WTC11 (cell line): ENCODE results near the gene FGD3. TPM values are rescaled to one million over a fixed set of nuclear protein-coding genes. Genes with fewer than 3 reads are reported as not detected.

ENCODE experiments used
- ATAC-seq: fragments of 200-7000 bp; cut with Tn5 transposase; 2 replicates; pipeline ENCODE4 v1.10.0; 2021; ENCODE audit warnings: mild to moderate bottlenecking, moderate library complexity
- CTCF ChIA-PET: fragments of 300-600 bp; sonication (Branson Sonifier 250); formaldehyde crosslinking; loops from one replicate; lab custom pipeline; 2021; ENCODE audit warnings: antibody characterized with exemption; lab: Charles Lee
- POLR2A ChIA-PET: fragments of 350-600 bp; sonication (Branson Sonifier 250); formaldehyde crosslinking; loops from one replicate; lab custom pipeline; 2021; ENCODE audit warnings: antibody characterized with exemption; lab: Charles Lee
- DNase-seq: peaks from one replicate; pipeline ENCODE4 v3.0.0; 2021; ENCODE audit warnings: low spot score
- H3K27ac Mint-ChIP-seq: 2 replicates; pipeline ENCODE4 v1.8.0; 2021; ENCODE audit warnings: mixed read lengths
- H3K27me3 Mint-ChIP-seq: 2 replicates; pipeline ENCODE4 v1.8.0; 2021; ENCODE audit warnings: low read depth, mild to moderate bottlenecking, moderate library complexity, mixed read lengths
- H3K36me3 Mint-ChIP-seq: 2 replicates; pipeline ENCODE4 v1.8.0; 2021; ENCODE audit warnings: mixed read lengths
- H3K4me1 Mint-ChIP-seq: 2 replicates; pipeline ENCODE4 v1.8.0; 2022; ENCODE audit warnings: mixed read lengths
- H3K4me3 Mint-ChIP-seq: 2 replicates; pipeline ENCODE4 v1.8.0; 2021; ENCODE audit warnings: mild to moderate bottlenecking, moderate library complexity, mixed read lengths
- H3K9me3 Mint-ChIP-seq: 2 replicates; pipeline ENCODE4 v1.8.0; 2021; ENCODE audit warnings: mixed read lengths
- AR ChIP-seq: fragments of 250-450 bp; sonication (Bioruptor Pico); IDR thresholded peaks from 2 replicates; pipeline ENCODE4 v1.9.0; 2021; ENCODE audit warnings: mild to moderate bottlenecking
- ARID4B ChIP-seq: sonication (generic); formaldehyde crosslinking; IDR thresholded peaks from 2 replicates; pipeline ENCODE4 v1.8.0; 2023; ENCODE audit warnings: missing genetic modification reagents, mild to moderate bottlenecking, borderline replicate concordance
- ATF2 ChIP-seq: sonication (generic); formaldehyde crosslinking; IDR thresholded peaks from 2 replicates; pipeline ENCODE4 v1.8.1; 2022; ENCODE audit warnings: low read depth, missing genetic modification reagents, borderline replicate concordance
- CREB1 ChIP-seq: sonication (generic); formaldehyde crosslinking; IDR thresholded peaks from 2 replicates; pipeline ENCODE4 v1.8.0; 2023; ENCODE audit warnings: mild to moderate bottlenecking, missing genetic modification reagents
- CREM ChIP-seq: sonication (generic); formaldehyde crosslinking; IDR thresholded peaks from 2 replicates; pipeline ENCODE4 v1.8.1; 2022; ENCODE audit warnings: mild to moderate bottlenecking, missing genetic modification reagents, moderate library complexity
- ELF4 ChIP-seq: sonication (generic); formaldehyde crosslinking; IDR thresholded peaks from 2 replicates; pipeline ENCODE4 v1.8.1; 2022; ENCODE audit warnings: low read depth, mild to moderate bottlenecking, moderate library complexity, missing genetic modification reagents
- EMX1 ChIP-seq: fragments of 250-450 bp; sonication (Bioruptor Pico); IDR thresholded peaks from 2 replicates; pipeline ENCODE4 v1.8.0; 2021; ENCODE audit warnings: mild to moderate bottlenecking
- ERG ChIP-seq: fragments of 250-450 bp; sonication (Bioruptor Pico); IDR thresholded peaks from 2 replicates; pipeline ENCODE4 v1.8.0; 2021; ENCODE audit warnings: mild to moderate bottlenecking
- ESRRA ChIP-seq: sonication (generic); formaldehyde crosslinking; IDR thresholded peaks from 2 replicates; pipeline ENCODE4 v1.8.1; 2022; ENCODE audit warnings: mild to moderate bottlenecking, missing genetic modification reagents, borderline replicate concordance
- GABPB1 ChIP-seq: sonication (generic); formaldehyde crosslinking; IDR thresholded peaks from 2 replicates; pipeline ENCODE4 v1.8.1; 2023; ENCODE audit warnings: mild to moderate bottlenecking, missing genetic modification reagents
- GRHL2 ChIP-seq: fragments of 250-450 bp; sonication (Bioruptor Pico); IDR thresholded peaks from 2 replicates; pipeline ENCODE4 v1.8.0; 2022; ENCODE audit warnings: mild to moderate bottlenecking, moderate library complexity; ENCODE audit not compliant: insufficient replicate concordance, severe bottlenecking
- GTF2I ChIP-seq: fragments of 250-450 bp; sonication (Bioruptor Pico); conservative IDR thresholded peaks from 2 replicates; pipeline ENCODE4 v1.4.0; 2021; ENCODE audit warnings: mild to moderate bottlenecking
- HMGXB4 ChIP-seq: sonication (generic); formaldehyde crosslinking; IDR thresholded peaks from 2 replicates; pipeline ENCODE4 v1.8.1; 2023; ENCODE audit warnings: mild to moderate bottlenecking, moderate library complexity, missing genetic modification reagents
- IRF1 ChIP-seq: sonication (generic); formaldehyde crosslinking; IDR thresholded peaks from 2 replicates; pipeline ENCODE4 v1.8.0; 2023; ENCODE audit warnings: missing genetic modification reagents
- OVOL2 ChIP-seq: fragments of 250-450 bp; sonication (Bioruptor Pico); IDR thresholded peaks from 2 replicates; pipeline ENCODE4 v1.9.0; 2021; ENCODE audit warnings: mild to moderate bottlenecking, borderline replicate concordance
- PRDM15 ChIP-seq: sonication (generic); formaldehyde crosslinking; IDR thresholded peaks from 2 replicates; pipeline ENCODE4 v1.8.0; 2022; ENCODE audit warnings: missing genetic modification reagents
- RELA ChIP-seq: sonication (generic); formaldehyde crosslinking; IDR thresholded peaks from 2 replicates; pipeline ENCODE4 v1.8.1; 2022; ENCODE audit warnings: missing genetic modification reagents, mild to moderate bottlenecking, borderline replicate concordance
- TEAD4 ChIP-seq: sonication (generic); formaldehyde crosslinking; IDR thresholded peaks from 2 replicates; pipeline ENCODE4 v1.8.0; 2022; ENCODE audit warnings: mild to moderate bottlenecking, missing genetic modification reagents
- total RNA-seq: library from RNA; stranded (reverse); gene quantifications from 3 replicates; pipeline ENCODE4 v1.2.3, GENCODE V29; 2021

Gene FGD3
- total RNA-seq, 1 experiment from 2014 or later = 1.9 TPM

GRCh38 chr9:93009337-93010015 lies 62.2 kb downstream of the FGD3 start (continued):
- TF ChIP-seq IRF1 (CRISPR knock-in tag) (no peak), ESRRA (no peak), ERG (CRISPR knock-in tag) (no peak), GABPB1 (CRISPR knock-in tag) (no peak), OVOL2 (no peak), ARID4B (CRISPR knock-in tag) (no peak)

- Mint-ChIP-seq H3K36me3 (no peaks in the 10 kb centered on the region), H3K4me1 (peaks cover 35% of the 10 kb centered on the region), H3K9me3 (no peaks in the 10 kb centered on the region), H3K4me3 (no peak overlapping the region), H3K27me3 (no peaks in the 10 kb centered on the region), H3K27ac (no peak overlapping the region)
- ChIA-PET POLR2A (no interaction called here), CTCF (interaction anchor here (1.0 to 1.1 kb wide), 3 partner anchors 52 to 144 kb away, joined by 3 to 4 read pairs (median 3); no protein-coding TSS in a partner anchor)
- DNase-seq (no peak), ATAC-seq (no peak)
- no peak for TF ChIP-seq ATF2 (CRISPR knock-in tag)
- no peak for TF ChIP-seq CREM (CRISPR knock-in tag)
- TF ChIP-seq PRDM15 (CRISPR knock-in tag) = no peak
- no peak for TF ChIP-seq HMGXB4 (CRISPR knock-in tag)
- no peak for TF ChIP-seq GABPB1 (CRISPR knock-in tag)
- TF ChIP-seq AR (CRISPR knock-in tag) = no peak
- no peak for TF ChIP-seq GRHL2 (CRISPR knock-in tag)
- no peak for TF ChIP-seq CREB1 (CRISPR knock-in tag)
- TF ChIP-seq TEAD4 (CRISPR knock-in tag) = no peak
- TF ChIP-seq EMX1 (CRISPR knock-in tag) = no peak
- TF ChIP-seq RELA (CRISPR knock-in tag) = no peak
- no peak for TF ChIP-seq GTF2I
- TF ChIP-seq ELF4 (CRISPR knock-in tag) = no peak
Observed at GRCh38 chr9:93010056-93010455, 62.7 kb downstream of the FGD3 start.
